K562 treated with DMSO at 1 percent for 12 hours (cell line): ENCODE measurements around the gene GCNT1. TPM values are rescaled to one million over a fixed set of nuclear protein-coding genes. Genes with fewer than 3 reads are reported as not detected.

Experiments
- total RNA-seq: library from RNA; unstranded; fragments of 300-600 nt; gene quantifications from 2 replicates; pipeline ENCODE4 v1.2.3, GENCODE V29; 2022; ENCODE audit not compliant: insufficient read depth

The GCNT1 gene
- 0.41 TPM in 1 of 2 replicates, not detected in the other for total RNA-seq

GRCh38 chr9:76458903-76459693 lies at the start of gene GCNT1:
Gene GCNT1 (plus strand): TSS chr9:76459182. CDS start chr9:76502382, 43,200 bp downstream.

Other genes with a start within 250 kb of the GCNT1 start
- 17.8 and 41.5 TPM in 2 replicates for gene RFK, start 64.8 kb upstream of the GCNT1 start, total RNA-seq